ENCODE measurements around the gene NINJ2.

DNA sequence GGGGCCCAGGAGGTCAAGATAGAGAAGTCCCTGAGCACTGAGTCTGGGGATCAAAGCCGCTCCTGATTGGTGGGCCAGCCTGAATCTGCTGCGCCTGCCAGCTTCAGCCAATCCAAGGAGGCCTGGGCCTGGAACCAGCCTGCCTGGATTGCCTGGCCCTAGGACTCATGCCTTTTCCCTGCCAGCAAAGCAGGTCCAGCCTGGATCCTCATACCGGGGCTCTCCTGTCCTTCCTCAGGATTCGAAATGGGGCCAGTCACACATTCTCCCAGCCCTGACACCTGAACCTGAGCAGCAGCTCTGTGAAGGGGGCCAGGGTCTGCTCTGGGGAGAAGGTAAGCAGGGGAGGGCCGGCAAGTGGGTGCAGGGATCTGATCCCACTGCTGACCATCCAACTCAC, 81.9 kb downstream of the NINJ2 start:
- TF ChIP-seq, protein P1, sequence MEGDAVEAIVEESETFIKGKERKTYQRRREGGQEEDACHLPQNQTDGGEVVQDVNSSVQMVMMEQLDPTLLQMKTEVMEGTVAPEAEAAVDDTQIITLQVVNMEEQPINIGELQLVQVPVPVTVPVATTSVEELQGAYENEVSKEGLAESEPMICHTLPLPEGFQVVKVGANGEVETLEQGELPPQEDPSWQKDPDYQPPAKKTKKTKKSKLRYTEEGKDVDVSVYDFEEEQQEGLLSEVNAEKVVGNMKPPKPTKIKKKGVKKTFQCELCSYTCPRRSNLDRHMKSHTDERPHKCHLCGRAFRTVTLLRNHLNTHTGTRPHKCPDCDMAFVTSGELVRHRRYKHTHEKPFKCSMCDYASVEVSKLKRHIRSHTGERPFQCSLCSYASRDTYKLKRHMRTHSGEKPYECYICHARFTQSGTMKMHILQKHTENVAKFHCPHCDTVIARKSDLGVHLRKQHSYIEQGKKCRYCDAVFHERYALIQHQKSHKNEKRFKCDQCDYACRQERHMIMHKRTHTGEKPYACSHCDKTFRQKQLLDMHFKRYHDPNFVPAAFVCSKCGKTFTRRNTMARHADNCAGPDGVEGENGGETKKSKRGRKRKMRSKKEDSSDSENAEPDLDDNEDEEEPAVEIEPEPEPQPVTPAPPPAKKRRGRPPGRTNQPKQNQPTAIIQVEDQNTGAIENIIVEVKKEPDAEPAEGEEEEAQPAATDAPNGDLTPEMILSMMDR (IDR thresholded peaks at IDR 0.05 in 8 of 11, conservative IDR thresholded peaks at IDR 0.05 in 3 of 11): no peak
- no peak for TF ChIP-seq POLR2A (IDR thresholded peaks at IDR 0.05)
- no peak for TF ChIP-seq POLR2AphosphoS5 (IDR thresholded peaks at IDR 0.05)
